Activated naive CD8-positive, alpha-beta T cell treated with anti-CD3 and anti-CD28 coated beads, Interleukin-2, amount 50 U/mL, for 16 hours (primary cell): ENCODE results near the gene NPB.

Source experiments
- DNase-seq: peaks from one replicate; pipeline ENCODE4 v3.0.0-alpha.2; 2020; ENCODE audit warnings: low read depth, low spot score

NPB gene

DNA sequence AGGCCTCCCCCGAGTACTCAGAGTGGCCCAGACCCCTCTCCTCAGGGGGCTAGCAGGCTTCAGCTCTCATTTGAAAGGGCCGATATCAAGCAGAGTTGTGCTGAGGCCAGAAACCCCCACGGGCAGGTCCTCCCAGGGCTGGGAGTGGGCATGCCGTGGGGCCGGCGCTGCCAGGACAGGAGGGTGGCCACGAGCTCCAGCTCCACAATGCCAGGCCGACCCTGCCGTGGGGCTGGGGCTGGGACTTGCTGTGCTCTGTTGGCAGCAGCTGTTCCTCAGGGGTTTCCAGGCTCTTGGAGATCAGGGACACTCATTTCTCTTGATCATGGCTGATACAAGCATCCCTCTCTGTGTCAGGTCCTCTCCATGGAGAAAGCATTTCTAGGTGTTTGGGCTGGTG, 3.2 kb upstream of the NPB start:
- DNase-seq = no peak

DNA sequence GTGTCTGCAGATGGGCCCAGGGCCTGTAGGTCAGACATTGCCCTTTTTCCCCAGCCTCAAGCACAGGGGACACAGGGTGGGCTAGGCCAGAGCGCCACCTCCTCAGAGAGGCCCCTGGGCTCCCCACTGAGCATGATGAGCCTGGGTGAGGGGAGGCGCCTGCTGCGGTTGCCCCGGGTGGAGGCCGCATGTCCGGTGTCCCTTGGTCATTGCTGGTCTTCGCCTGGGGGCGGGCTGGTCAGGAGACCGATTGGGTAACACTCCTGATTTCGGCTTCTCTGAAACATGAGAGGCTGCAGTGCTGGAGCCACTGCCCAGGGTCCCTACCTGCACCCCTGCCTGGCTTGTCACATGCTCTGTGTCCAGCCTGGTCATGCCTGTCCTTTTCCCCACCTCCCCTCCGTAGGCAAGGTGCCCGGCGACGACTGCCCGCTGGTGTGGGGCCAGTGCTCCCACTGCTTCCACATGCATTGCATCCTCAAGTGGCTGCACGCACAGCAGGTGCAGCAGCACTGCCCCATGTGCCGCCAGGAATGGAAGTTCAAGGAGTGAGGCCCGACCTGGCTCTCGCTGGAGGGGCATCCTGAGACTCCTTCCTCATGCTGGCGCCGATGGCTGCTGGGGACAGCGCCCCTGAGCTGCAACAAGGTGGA, 2.4 kb upstream of the NPB start:
- DNase-seq = no peak

DNA sequence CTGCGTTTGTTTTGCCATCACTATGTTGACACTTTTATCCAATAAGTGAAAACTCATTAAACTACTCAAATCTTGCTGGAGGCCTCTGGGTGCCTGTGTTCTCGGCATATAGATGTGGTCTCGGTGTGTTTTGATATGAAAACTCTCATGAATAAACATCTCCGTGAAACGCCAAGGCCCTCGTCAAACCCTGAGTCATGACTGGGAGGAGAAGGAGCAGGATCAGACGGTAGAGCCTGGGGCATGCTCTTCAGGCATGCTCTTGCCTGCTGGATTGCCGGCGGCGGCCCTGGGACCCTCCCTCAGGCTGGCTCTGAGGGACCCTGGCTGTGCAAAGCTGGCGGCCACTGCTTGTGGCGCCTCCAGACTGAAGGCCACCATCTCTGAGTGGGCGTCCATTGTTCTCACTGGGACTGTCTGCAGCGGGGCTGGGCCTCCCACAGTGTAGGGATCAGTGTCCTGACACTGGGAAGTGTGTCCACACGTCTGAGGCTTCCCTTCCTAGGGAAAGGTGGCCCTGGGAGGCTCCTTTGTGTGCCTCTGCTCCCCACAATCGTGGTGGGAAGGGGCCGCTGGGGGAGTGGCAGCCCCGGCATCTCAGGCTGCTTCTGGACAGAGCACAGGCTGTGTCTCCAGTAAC, 1.7 kb upstream of the NPB start:
- DNase-seq = no peak

DNA sequence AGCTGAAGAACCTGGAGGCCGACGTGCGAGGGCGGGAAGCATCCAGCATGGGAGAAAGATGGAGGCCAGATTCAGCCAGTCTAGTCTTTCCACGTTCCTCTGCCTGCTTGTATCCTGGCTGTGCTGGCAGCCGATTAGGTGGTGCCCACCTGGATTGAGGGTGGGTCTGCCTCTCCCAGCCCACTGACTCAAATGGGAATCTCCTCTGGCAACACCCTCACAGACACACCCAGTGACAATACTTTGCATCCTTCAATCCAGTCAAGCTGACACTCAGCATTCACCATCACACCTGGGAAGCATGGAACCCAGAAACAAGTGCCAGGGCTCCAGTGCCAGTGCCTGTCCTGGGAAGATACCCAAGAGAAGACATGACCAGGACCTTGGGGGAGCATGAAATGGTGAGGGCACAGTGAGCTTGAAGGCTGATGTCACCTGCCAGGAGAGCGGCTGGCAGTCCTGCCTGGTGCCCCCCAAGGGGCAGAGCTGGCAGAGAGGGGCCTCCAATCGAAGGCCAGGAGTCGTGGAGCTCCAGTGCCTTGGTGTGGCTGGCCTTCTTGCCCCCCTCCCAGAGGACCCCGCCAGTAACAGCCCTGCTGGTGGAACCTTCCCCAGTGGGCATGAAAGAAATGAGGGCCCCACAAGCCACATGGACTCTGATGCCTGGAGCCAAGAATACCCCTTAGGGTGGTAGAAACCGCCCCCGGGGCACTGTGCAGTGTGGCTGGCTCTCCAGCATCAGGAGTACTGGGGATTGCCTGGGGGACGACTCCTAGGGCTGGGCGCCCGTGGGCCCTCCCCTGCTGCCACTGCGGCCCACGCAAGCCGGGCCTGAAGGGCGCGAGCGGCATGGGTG, 643 bp upstream of the NPB start:
- no peak for DNase-seq

DNA sequence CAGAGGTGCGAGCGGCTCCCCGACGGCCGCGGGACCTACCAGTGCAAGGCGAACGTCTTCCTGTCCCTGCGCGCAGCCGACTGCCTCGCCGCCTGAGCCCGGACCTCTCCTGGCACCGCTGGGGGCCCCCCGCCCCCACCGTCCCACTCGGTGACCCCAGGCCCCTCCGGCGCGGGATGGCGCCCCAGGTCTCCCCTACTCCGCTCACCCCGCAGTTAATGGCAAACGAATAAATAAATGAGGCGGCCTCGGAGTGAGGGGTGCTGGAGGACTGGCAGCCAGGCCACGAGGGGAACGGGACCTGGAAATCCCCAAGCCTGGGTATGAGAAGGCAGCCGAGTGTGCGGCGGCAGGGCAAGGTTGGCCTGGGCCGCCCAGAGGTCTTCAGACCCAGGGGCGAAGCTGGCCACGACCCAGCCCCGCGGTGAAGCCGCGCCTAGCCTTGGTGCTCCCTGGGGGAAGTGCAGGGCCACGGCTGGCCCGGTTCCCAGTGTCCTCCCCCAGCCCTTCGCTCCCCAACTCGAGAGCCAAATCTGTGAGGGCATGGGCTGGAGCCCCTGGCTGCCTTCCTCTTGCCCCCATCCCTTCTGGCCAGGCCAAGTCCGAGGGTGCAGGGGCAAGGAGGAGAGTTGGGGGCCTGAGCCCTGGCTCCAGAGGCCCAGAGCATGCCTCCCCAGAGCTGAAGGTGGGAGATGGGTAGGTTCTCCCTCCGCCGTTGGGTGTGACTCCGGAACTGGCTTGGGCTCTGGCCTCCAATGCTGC, 796 bp downstream of the NPB start:
- no peak for DNase-seq

DNA sequence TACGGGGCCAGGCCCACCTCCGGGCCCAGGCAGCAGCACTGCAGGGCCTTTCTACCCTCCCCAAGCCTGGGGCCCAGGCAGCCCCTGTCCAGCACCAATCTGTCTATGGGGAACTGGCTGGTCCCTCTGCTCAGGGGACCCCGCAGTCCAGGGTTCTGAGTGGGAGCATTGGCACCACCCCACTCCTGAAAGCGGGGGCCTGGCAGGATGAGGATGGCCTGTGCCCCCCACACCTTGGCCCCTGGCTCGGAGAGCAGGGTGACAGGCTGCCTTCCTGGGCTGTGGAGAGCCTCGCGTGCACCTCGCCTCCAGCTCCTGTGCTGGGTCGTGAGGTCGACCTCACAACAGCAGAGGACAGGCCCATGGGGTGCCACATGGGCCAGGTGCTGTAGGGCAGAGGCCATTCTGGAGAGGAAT, 1.4 kb downstream of the NPB start:
- DNase-seq = no peak

DNA sequence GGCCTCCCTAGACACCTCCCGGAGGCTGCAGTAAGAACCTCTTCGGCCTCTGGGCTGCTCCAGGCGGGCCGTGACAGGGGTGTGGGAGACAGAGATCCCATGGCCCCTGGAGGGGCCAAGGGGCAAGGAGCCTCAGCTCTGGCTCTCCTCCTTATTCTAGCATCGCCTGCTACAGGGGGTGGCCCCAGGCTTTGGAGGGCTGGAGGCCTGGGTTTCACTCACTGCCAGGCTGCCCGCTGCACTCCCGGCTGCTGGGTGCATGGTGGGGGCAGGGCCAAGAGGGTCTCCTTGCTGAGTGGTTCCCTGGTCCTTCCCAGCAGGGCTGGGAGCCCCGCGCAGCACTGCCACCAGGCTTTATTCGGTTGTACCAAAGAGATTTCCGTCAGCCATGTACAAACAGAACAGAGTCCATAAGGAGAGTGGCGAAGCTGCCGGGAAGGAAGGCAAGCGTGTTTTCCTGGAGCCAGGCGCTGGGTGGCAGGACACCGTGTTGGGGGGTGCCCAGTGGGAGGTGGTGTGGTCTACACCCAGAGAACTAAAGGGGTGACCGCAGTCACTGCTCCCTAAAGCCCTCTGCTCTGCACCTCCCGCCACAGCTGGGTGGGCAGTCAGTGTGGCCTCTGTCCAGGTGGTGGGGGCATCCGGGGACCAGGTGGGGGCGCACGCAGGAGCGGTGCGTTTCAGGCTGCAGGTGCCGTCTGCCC, 2.0 kb downstream of the NPB start:
- DNase-seq = no peak

DNA sequence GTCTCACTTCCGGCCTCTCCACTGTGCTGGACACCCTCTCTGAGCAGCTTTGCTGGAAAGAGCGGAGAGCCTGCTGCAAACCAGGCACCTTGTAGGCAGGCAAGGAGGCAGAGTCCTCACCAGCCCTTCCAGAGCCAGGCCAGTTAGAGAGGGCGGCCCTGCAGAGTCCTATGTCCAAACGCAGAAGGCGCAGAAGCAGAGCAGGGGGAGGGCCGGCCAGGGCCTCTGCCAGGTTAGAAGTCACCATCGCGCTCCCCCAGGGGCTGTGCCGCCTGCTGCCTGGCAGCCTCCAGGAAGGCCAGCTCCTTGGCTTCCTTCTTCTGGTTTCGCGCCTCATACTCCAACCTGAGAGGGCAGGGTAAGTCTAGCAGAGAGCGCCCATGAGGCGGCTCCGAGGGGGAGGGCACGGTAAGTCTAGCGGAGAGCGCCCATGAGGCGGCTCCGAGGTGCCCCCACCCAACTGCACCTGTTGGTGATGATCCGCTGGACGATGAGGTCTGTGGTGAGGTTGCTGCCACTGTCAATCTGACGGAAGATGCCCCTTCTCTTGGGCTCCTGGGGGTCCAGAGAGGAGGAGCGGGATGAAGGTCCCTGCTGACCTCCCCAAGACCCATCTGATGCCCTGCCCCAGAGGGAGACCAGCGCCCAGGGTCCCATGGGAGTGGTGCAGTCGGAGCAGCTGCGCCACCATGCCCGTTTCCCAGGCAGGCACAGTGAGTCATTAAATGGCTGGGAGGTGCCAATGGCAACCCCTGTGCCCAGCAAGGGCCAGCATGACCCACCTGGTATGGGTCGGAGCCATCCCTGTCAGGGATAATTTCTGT, 2.8 kb downstream of the NPB start:
- DNase-seq = no peak

DNA sequence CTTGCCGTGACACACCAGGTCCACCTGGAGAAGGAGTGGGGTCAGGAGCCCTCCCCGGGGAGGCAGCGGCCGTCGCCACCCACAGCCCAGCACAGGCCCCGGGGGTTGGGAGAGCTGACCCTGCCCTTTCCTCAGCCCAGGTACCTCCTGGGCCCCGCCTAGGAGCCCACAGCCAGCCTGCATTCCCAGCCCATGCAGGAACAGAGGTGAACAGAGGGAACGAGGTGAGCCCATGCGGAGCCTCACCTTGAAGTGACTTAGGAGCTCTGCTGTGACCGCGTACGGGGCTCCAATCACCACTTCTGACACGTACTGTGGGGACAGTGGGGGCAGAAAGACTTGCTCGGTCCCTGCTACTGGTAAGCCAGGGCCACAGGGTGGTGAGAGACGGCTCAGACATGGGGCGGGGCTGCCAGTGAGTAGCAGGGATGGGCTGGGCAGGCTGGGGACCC, 3.4 kb downstream of the NPB start:
- no peak for DNase-seq

DNA sequence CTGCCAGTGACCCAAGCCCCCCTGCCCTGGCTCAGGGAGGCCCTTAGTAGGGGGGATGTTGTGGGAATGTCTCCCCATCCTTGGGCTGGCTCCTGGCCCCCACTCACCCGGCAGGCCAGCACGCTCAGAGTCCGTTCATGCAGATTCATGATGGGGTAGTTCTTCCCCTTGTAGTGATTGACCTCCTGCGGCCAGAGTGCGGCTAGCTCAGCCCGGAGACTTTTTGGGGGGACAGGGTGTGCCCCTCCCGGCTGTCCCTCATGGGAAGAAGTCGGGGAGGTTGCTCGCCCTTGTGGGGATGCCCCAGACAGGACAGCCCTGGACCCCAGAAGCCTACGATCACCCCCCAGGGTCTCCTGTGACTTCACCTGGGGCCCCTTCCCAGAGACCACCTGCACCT, 4.0 kb downstream of the NPB start:
- no peak for DNase-seq

DNA sequence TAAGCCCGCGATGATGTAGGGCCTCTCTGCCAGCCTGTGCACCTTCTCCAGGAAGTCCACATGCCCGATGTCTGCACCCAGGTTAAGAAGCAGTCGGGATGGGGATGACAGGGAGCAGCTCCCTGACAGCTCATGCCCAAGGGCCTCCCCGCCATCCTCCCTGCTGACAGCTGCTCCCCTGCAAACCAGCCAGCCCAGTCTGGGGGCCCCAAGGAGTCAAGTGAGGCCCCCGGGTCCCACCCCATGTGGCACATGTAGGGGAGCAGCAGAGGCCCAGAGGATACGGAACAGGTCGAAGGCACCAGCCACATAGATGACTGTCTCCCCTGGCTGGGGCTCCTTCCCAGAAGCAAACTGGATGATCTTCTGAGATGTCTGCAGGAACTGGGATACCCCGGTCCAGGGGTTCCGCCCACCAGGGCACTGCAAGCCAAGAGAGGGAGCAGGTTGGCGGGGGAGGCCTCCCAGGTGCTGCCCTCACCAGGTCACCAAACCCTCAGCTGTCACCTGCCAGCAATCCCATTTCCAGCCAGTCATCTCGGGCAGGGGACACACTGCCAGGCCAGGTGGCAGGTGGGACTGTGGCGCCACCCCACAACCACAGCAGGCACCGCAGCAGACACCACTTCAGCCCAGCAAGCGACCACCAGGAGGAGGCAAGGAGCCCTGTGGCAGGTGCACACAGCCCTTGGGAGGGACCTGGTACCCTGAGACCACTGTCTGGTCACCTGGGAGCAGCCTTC, 4.6 kb downstream of the NPB start:
- DNase-seq = no peak

DNA sequence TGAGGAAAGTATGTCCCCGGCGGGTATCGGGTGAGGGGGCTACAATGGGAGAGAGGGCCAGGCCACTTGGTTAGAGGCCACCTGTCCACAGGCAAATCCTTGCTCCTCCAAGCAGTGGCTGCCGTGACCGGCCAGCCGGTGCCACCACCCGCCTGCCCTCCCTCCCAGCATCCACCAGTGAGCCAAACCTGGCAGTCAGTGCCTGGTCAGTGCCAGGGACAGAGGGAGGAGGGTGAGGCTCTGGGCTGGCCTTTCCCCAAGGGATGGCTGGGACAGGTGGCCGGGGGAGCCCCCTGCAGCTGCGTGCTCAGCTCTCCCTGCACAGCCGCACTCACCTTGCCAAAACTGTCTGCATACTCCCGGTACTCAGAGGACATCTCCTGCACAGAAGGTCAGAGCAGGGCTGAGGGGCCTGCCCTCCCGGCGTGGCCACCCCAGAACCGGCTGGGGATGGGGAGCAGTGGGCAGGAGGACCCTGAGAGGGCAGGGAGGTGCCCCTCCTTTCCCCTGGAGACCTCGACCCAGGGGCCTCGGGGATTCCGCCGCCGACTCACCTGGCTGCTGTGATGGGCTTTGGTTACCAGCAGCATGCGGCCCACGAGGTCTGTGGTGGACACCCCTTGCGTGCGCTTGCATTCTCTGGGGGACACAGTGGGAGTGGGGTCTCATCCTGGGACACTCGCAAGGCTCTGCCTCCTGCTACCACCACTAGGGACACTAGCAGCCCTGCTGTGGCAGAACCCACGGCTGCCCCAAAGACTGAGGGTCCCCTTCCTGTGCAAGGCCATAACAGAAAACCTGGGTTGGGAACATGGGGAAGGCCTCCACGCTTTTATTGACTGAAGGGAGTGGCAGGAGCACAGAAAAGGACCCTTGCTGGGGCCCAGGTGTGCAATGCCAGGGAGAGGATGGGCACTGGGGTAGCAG, 5.4 kb downstream of the NPB start:
- no peak for DNase-seq

DNA sequence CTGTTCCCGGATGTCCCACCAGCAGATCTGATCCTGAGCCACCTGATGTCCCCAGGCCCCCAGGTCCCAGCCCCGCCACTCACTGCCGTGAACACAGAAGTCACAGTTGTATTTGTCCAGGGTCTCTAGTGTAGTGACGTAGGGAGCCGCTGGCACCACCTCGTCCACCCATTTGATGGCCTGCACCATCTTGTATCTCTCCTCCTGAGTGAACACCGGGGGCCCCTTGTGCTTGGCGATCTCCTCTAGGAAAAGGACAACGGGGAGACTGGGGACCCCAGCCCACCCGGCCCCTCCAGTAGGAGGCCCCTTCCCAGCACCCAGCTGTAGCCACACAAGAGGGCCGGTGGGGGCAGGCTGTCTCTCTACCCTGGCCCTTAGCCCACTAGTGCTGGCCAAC, 6.8 kb downstream of the NPB start:
- DNase-seq = no peak

DNA sequence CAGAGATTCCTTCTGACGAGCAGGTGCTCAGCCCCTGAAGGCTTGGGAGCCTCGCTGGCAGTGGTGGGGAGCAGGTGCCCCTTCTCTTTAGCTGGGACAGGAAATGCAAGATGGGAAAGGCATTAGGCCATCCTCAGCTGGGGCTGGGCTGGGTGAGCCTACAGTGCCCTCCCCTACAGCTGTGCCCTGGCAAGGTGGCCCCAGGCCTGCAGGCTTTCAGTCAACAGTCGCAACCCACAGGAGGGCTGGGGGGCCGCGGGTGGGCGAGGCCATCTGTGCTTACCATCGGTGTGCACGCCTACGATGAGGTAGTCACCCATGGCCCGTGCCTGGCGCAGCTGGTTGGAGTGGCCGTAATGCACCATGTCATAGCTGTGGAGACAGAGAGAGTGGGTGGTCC, 7.2 kb downstream of the NPB start:
- no peak for DNase-seq

DNA sequence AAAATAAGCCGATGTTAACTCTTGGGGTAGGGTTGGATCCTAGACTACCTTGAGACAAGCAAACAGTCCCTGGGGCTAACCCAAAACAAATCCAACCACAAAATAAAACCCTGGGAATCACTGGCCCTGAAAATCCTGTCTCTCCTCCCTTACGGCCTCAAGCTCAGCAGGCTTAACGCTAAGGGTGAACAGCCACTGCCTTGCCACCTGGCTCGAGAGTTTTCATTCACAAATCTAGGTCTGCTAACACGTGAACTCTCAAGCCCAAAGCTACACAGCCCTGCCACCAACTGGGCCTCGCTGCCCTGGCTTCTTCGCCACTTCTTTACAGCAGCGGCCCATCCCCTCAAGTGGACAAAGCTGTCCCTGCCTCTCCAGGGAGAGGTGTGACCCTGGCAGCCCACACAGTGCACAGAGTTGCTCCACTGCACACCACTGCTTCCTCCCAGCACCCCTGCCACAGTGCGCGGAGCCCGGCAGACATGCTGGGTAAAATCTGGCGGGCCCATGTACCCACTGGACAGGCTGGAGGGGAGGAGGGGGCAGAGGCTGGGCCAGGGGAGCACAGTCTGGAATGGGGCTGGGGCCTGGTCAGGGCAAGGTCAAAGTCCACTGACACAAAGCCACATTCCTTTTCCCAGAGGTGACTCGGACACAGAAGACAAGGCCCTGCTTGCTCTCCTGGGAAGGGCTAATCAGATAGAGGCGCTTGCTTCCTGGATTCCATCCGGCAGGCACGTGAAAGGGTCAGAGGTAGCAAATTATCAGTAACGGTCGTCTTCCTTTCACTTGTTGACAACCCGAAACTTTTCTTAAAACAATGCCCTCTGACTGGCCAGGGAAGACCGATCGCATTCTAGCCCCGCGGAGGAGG, 8.2 kb downstream of the NPB start:
- DNase-seq = no peak

DNA sequence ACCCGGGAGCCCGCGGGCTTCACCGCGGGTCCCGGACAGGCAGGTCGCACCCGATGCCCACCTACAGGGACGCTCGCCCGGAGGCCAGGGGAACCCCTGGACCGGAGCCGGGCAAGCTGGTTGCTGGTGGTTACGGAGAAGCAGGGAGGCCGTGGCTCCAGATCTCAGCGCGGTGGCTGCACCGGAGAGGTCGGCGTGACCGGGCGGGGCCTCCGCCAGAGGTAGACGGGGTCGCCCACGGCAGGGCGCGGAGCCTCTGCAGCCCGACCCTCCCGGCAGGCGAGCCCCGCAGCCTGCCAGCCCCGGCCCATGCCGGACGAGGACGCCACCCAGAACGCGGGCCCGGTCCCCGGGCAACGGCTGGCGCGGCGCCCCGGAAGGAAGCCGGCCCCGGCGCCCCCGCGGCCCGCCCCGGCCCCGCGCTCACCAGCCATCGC, 8.8 kb downstream of the NPB start:
- no peak for DNase-seq

DNA sequence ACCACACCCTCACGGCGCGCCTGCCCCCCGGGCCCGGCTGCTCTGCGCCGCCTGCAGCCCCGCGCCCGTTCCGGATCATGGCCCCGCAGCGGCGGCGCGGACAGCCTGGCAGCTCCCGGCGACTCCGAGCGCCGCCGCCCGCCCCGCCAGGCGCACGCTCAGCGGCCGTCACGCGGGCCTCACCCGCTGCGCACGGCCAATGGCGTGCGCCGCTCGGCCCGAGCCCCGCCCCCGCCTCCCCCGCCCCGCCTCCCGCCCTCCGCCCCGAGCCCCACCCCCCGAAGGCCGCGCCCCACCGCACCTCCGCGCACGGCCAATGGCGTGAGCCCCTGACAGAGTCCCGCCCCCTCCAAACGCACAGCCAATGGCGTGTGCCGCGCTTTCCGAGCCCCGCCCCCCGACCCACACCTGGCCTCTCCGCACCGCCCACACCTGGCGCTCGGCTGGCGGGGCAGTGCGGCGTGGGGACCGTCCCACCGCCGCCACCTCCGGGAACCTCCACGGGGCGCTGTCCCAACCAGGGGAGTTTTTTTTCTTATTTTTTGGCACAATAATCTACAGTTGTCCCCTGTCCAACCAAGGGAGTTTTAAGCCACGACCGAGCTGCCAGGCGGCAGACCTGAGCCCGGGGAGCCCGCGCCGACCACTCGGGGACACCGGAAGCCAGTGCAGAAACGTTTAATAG, 9.4 kb downstream of the NPB start, which contains the start of gene PCYT2:
PCYT2 (minus strand) TSS at position 123 of the 685 bp plus-strand sequence; CDS start at position 79, 44 bp downstream.
- DNase-seq = peak; percentile 86
